Glomerular visceral epithelial cell (primary cell): ENCODE results near the gene MAPKAP1.
A peak's percentile ranks its signal among the peaks of the same experiment; 100 is the strongest.

Experiments used
- DNase-seq: peaks from one replicate; pipeline ENCODE4 v3.0.0-alpha.2; 2016; ENCODE audit errors: extremely low spot score

MAPKAP1 gene

DNA sequence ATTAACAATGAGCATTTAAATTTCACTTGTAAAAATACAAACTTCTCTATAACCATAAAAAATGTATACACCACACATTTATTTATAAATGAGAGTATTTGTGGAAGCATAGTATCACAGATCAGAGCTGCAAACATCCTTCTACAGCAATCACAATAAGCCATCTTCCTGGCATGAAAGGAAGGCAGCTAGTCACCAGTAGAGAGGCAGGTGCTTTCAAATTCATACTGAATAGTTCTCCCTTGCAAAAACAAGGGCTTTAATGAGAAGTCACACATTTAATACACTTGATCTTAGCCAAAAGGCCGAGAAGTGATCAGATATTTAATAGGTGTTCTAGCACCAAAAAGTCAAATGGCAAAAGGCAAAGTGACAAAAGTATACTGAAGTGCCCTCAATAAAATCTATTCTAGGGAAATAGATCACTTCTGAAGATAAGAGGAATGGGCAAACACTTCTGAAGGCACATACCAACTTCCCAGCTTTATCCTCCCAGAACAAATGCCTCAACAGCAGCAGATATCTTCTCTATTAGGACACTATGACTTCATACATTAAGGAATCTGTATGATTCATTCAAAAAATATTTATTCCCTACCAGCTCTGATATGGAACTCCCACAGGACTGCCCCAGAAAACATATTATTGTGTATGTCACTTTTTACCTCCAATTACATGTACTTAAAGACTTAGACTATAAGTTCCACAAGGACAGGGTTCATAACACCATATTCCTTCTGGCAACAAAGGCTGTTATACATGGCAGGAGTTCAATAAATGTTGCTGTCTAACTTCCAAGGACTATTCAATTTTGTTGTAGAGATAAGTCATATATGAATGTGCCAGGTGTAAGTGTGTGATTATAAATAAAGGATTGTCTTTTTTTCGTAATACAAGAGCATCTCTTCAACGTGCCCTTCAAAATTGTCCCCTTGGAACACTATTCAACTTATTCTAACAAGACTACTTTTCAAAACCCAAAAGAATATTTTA lies 31.7 kb downstream of the MAPKAP1 start:
- DNase-seq: peak; percentile 83

- no peak for DNase-seq
These were observed 34.1 kb downstream of the MAPKAP1 start for GRCh38 chr9:125672876-125673275.

- DNase-seq: peak; percentile 54
These were observed 43.9 kb downstream of the MAPKAP1 start for GRCh38 chr9:125663127-125663526.

DNA sequence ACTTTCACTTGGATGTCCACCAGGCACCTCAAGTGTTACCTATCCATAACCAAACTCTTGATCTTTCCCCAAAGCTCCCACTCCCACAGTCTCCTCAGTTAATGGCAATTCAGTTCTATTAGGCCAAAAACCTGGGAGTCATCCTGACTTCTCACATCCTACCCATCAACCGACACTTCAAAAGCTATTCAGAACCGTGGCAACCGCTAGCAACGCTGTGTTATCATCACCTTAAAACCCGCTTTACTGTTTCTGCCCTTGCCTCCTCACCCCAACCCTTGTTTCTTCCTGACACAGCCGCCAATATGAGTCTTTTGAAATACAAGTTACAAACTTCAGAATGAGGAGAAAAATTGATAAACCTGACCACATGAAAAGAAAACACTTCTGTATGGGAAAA lies 46.5 kb downstream of the MAPKAP1 start:
- no peak for DNase-seq

GRCh38 chr9:125659954-125660353 lies 47.1 kb downstream of the MAPKAP1 start:
- peak; percentile 64 for DNase-seq

- DNase-seq: no peak
These were observed 47.7 kb downstream of the MAPKAP1 start for GRCh38 chr9:125659201-125659840.

GRCh38 chr9:125656560-125656959 lies 50.4 kb downstream of the MAPKAP1 start:
- no peak for DNase-seq

- DNase-seq: no peak
These were observed 51.2 kb downstream of the MAPKAP1 start for GRCh38 chr9:125655691-125656410.

DNA sequence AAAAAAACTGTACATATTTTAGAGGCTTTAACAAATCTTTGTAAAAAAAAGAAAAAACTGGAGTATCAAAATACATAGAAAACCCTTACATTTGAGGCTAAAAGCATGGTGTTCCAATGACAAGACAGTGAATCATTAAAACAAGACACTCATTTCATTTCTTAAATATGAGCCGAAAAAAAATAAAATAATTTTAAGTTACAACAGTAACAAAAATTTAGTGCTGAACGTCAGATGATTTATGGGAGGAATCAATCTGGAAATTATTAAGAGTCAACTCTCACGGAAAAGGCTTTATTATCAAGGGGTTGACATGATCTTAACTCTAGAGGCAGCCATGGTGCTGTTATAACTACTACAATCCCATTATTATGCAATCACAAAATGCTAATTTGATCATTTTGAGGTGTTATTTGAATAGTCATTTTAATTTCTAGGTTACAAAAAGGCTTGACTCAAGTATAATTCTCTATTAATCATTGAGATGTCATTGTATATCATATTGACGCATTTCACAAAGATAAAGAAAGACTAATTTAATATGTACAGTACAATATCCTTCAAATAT lies 51.9 kb downstream of the MAPKAP1 start:
- no peak for DNase-seq

DNA sequence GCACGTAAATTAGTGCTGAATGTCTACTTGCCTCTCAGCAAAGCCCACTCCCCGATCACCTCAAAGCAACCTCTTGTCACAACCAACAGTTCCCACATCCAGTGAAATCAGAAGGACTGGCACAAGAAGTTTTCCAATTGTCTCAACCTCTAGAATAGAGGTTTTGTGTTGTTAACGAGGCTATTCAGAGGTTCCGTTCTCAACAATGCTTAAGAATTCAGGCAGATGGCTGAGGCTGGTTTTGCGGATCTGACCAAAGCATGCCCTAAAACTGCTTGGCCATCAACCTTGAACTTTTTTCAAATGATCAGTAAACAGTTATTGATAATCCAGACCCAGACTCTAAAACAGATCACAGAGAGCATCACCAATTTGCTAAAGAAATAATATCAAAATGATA lies 52.9 kb downstream of the MAPKAP1 start:
- DNase-seq: no peak

DNA sequence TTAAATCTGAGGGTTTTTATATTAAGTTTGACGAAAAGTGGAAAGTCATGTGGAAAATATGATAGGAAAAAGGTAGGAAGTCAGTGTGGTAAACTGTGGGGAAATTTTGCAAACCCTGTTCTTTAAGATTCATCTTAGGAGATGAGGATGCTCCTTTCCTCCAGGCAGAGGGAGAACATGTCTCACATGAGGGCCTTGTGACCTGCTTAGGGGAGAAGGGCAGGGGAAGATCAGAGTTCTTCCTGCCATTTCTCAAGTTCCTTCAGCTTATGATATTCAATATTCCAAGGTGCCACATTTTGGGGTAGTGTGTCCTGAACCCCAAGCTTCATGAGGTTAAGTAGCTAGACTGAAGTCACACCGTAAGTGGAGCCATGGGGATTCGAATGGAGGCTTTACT lies 53.7 kb downstream of the MAPKAP1 start:
- DNase-seq: no peak

DNA sequence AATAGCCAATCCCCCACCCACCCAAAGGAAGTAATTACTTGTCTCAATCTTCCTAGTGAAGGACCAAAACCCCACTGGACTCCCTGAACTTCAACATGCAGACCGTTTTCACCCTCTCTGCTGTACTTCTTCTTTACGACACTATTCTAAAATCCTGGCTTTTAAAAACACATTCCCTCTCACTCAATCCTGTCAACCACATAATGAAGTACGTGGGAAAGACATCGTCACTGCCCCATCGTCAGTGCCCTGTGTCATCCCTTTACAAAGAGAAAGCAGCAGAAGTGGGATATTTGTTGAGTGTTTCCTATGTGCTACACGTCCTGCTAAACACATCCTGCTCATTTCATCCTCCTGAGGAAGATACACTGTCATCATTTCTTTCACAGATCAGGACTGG lies 54.2 kb downstream of the MAPKAP1 start:
- DNase-seq: no peak

DNA sequence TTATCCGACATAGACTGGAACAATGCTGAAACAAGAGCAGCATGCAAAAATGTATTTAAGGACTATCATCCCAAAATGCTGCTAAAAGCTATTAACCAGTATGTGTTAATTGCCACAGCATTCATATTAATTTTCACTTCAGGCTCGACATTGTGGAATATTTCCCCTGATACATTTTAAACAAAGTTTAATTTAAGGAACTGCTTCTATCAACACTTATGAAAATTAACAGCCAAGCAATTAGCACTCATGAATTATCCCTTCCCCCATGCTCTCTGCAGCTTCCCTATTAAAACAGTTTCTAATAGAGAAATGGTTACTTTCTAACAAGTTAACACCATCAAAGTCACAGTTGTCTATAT lies 54.8 kb downstream of the MAPKAP1 start:
- DNase-seq: no peak

- DNase-seq: no peak
These were observed 55.3 kb downstream of the MAPKAP1 start for GRCh38 chr9:125651576-125652232.

- no peak for DNase-seq
These were observed 56.7 kb downstream of the MAPKAP1 start for GRCh38 chr9:125650271-125650737.

- DNase-seq: no peak
These were observed 57.2 kb downstream of the MAPKAP1 start for GRCh38 chr9:125649826-125650225.

- DNase-seq: peak; percentile 79
These were observed 57.7 kb downstream of the MAPKAP1 start for GRCh38 chr9:125649315-125649714.

DNA sequence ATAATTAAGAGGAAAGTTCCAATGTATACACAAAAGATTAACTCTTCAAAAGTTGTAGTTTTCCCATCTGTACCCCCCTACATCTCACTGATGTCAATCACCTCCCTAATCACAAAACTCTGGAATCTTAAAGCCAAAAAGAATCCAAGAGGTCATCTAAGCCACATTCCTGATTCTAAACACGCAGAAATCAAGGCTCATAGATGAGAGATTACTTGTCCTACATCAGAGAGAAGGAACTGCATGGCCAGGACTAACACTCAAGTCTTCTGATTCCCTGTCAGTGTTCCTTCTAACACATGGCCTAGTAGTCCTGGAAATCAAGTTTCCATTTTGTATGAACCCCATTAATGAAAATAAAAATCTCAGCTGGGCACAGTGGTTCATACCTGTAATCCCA lies 58.7 kb downstream of the MAPKAP1 start:
- no peak for DNase-seq

DNA sequence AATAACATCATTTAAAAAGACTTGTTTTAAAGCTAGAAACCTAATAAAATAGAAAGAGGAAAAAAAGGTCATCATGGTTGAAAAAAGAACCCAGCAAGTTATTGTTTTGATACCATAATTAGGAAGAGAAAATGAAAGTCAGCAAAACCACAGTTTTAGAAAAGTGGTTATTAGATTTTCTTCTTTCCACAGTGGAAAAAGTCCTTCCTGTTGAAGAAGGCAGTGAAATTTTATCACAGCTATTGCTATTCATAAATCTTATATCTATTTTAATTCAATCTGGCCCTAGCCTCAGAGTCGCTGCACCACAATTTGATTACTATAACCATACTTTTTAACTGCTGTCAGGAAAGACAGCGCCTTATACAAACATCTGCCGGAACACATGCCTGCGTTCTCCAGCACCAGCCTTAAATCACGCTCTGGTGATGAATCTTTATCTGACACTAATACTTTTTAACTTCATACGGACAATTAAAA lies 60.3 kb downstream of the MAPKAP1 start:
- no peak for DNase-seq

- no peak for DNase-seq
These were observed 60.8 kb downstream of the MAPKAP1 start for GRCh38 chr9:125646217-125646616.

DNA sequence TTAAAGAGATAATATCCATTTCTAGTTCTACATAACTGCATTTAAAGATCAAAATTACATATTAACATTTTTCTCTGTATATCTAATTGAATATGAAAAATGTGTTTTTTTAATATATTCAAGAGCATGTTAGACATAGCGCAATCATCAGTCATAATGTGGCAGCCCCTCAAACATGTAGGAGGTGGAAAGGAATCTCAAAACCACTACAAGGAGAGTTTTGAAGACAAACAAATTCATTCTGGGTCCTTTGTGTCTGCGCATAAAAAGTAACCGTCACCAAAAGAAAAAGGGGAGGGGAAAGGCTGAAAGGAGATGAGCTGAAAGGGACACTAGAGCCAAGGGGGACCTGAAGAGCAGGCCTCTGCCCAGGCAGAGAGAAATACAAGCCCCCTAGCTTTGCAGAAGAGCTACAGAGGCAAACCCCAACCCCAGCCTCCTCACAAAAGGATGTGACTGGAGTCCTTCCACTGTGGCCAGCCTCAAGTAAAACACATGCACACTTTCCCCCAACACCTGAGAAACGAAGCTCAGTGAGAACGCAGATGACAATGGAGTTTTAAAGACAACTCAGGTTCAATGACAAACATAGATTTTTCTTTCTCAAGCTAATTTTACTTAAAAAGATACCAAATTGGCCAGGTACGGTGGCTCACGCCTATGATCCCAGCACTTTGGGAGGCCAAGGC lies 62.0 kb downstream of the MAPKAP1 start:
- DNase-seq: no peak
